Gastrocnemius medialis (tissue), 4 donors: ENCODE results near the gene PRRC2B. TPM values are rescaled to one million over a fixed set of nuclear protein-coding genes. Genes with fewer than 3 reads are reported as not detected.

Experiments
- ATAC-seq, 2 donors: fragments of 150-250 bp; one replicate each; pipeline ENCODE4 v1.9.1; 2016
- DNase-seq, 2 donors: peaks; one replicate each; pipeline ENCODE4 v3.0.0-alpha.2; 2019
- H3K27ac ChIP-seq, 4 donors: fragments of 200-600 bp; sonication (generic); 1 replicate in 1 of 4; 2 replicates in 3 of 4; pipeline ENCODE4 v1.5.1; 2016 to 2018; ENCODE audit warnings: mild to moderate bottlenecking in 2 of 4, moderate library complexity in 1 of 4
- H3K27me3 ChIP-seq, 3 donors: fragments of 200-600 bp; sonication (generic) in 2 of 3; 1 replicate in 1 of 3; 2 replicates in 2 of 3; pipeline versions ENCODE4 v1.5.1 to v1.6.0; 2016 to 2019; ENCODE audit warnings: mild to moderate bottlenecking in 1 of 3, moderate library complexity in 1 of 3
- H3K36me3 ChIP-seq, 2 donors: fragments of 200-600 bp; sonication (generic) in 1 of 2; one replicate each; pipeline ENCODE4 v1.5.1; 2017 to 2018
- H3K4me1 ChIP-seq, 2 donors: fragments of 200-600 bp; sonication (generic) in 1 of 2; one replicate each; pipeline ENCODE4 v1.5.1; 2016 to 2017; ENCODE audit warnings: mild to moderate bottlenecking in 2 of 2
- H3K4me3 ChIP-seq, 4 donors: fragments of 200-600 bp; sonication (generic) in 3 of 4; 1 replicate in 1 of 4; 2 replicates in 3 of 4; pipeline ENCODE4 v1.5.1; 2016 to 2019; ENCODE audit warnings: mild to moderate bottlenecking in 2 of 4
- H3K9me3 ChIP-seq, 3 donors: fragments of 200-600 bp; sonication (generic) in 2 of 3; 1 replicate in 1 of 3; 2 replicates in 2 of 3; pipeline ENCODE4 v1.5.1; 2016 to 2019
- POLR2A ChIP-seq, 2 donors: fragments of 450-650 bp; IDR thresholded peaks; one replicate each; pipeline ENCODE4 v1.6.1; 2017; ENCODE audit warnings: antibody characterized with exemption in 2 of 2, mild to moderate bottlenecking in 2 of 2, moderate library complexity in 2 of 2
- in situ Hi-C, 4 donors: fragments of 200-750 bp; cut with MboI; loops; one replicate each; pipeline versions ENCODE4 v1.15.0 to v1.8.0; 2017; ENCODE audit warnings: low sequenced_read_pairs in 4 of 4
- intact Hi-C: fragments of 100-400 bp; cut with DNase I; formaldehyde crosslinking; loops from one replicate; pipeline ENCODE4 v1.15.1; 2023; ENCODE audit warnings: low total_unique reads
- total RNA-seq, 4 donors: library from RNA; depleted of rRNA; stranded (reverse); fragments of >200 nt; gene quantifications; one replicate each; pipeline versions ENCODE4 v1.1.0 to v1.2.3, GENCODE V29; 2016
- TF ChIP-seq, protein P1 (sequence below), 5 experiments: fragments of 450-650 bp in 3 of 5; fragments of 200-600 bp in 2 of 5; sonication (generic) in 2 of 5; IDR thresholded peaks in 4 of 5; conservative IDR thresholded peaks in 1 of 5; 1 replicate in 4 of 5; 2 replicates in 1 of 5; pipeline ENCODE4 v1.5.1; 2016 to 2019; ENCODE audit warnings: antibody characterized with exemption in 5 of 5, mild to moderate bottlenecking in 3 of 5, moderate library complexity in 3 of 5

The PRRC2B gene
- total RNA-seq, 4 donors from 2014 or later = 29.9 to 41.6 (median 37.2) TPM

DNA sequence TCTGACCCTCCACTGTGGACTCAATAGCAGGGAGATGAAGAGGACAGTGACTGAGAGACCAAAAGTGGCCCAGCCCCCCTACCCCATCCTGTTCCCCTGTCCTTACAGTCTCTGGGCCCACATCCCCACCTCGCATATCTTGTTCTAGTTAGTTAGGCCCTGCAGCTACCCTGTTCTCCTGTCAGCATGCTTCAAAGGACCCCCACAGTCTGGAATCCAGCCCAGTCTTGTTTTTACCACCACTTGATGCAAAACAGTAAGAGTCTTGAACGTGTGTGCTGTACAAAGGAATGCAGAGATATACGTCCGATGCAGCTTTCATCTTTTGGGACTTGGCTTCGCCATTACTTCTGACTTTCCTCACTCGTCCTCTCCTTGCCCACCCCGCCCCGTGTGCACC is 96.6 kb downstream of the PRRC2B start:
- no peak for DNase-seq
- in situ Hi-C loops (loop anchor here in 2 of 4 donors (25.0 kb wide), 1 partner anchor 103 kb away; the partner anchor contains the start of gene PRRC2B (in 2 of the 2)), intact Hi-C loops (no loop called here)
- Histone ChIP-seq H3K4me3 (no peak overlapping the region), H3K36me3 (peaks cover 0 to 100% of the 10 kb centered on the region in 2 donors), H3K9me3 (no peaks in the 10 kb centered on the region), H3K27ac (no peak overlapping the region), H3K27me3 (no peaks in the 10 kb centered on the region), H3K4me1 (no peaks in the 10 kb centered on the region)
- TF ChIP-seq POLR2A (IDR thresholded peaks at IDR 0.05) = no peak
- TF ChIP-seq, protein P1, sequence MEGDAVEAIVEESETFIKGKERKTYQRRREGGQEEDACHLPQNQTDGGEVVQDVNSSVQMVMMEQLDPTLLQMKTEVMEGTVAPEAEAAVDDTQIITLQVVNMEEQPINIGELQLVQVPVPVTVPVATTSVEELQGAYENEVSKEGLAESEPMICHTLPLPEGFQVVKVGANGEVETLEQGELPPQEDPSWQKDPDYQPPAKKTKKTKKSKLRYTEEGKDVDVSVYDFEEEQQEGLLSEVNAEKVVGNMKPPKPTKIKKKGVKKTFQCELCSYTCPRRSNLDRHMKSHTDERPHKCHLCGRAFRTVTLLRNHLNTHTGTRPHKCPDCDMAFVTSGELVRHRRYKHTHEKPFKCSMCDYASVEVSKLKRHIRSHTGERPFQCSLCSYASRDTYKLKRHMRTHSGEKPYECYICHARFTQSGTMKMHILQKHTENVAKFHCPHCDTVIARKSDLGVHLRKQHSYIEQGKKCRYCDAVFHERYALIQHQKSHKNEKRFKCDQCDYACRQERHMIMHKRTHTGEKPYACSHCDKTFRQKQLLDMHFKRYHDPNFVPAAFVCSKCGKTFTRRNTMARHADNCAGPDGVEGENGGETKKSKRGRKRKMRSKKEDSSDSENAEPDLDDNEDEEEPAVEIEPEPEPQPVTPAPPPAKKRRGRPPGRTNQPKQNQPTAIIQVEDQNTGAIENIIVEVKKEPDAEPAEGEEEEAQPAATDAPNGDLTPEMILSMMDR (IDR thresholded peaks at IDR 0.05 in 4 of 5, conservative IDR thresholded peaks at IDR 0.05 in 1 of 5) = no peak
- ATAC-seq = no peak

GRCh38 chr9:131491001-131491710 is 97.3 kb downstream of the PRRC2B start:
- intact Hi-C loops (no loop called here), in situ Hi-C loops (loop anchor here in 2 of 4 donors (25.0 kb wide), 1 partner anchor 104 kb away; the partner anchor contains the start of gene PRRC2B (in 2 of the 2))
- ATAC-seq = no peak

GRCh38 chr9:131492070-131492469 is 98.2 kb downstream of the PRRC2B start:
- intact Hi-C loops (no loop called here), in situ Hi-C loops (loop anchor here in 2 of 4 donors (25.0 kb wide), 1 partner anchor 105 kb away; the partner anchor contains the start of gene PRRC2B (in 2 of the 2))
- peak; percentile 47 to 76 for ATAC-seq
- no peaks in the 10 kb centered on the region for H3K27me3 ChIP-seq
- H3K4me3 ChIP-seq = no peak overlapping the region
- peak; percentile 58 to 61 for DNase-seq
- H3K4me1 ChIP-seq = no peaks in the 10 kb centered on the region
- H3K9me3 ChIP-seq = no peaks in the 10 kb centered on the region
- TF ChIP-seq POLR2A (IDR thresholded peaks at IDR 0.05) = no peak
- TF ChIP-seq, protein P1 (IDR thresholded peaks at IDR 0.05 in 4 of 5, conservative IDR thresholded peaks at IDR 0.05 in 1 of 5) = no peak
- peaks cover 0 to 100% of the 10 kb centered on the region in 2 donors for H3K36me3 ChIP-seq
- peak overlapping the region in 2 of 4 donors; percentile 46 to 65 for H3K27ac ChIP-seq

More at GRCh38 chr9:131491001-131491710, 97.3 kb downstream of the PRRC2B start:
- Histone ChIP-seq H3K36me3 (peaks cover 0 to 100% of the 10 kb centered on the region in 2 donors), H3K27me3 (no peaks in the 10 kb centered on the region), H3K9me3 (no peaks in the 10 kb centered on the region), H3K4me1 (no peaks in the 10 kb centered on the region), H3K4me3 (no peak overlapping the region), H3K27ac (peak overlapping the region in 2 of 4 donors; percentile 46 to 65)
- no peak for DNase-seq
- TF ChIP-seq, protein P1 (IDR thresholded peaks at IDR 0.05 in 4 of 5, conservative IDR thresholded peaks at IDR 0.05 in 1 of 5) = no peak
- TF ChIP-seq POLR2A (IDR thresholded peaks at IDR 0.05) = no peak

- Histone ChIP-seq H3K27me3 (no peaks in the 10 kb centered on the region), H3K9me3 (no peaks in the 10 kb centered on the region), H3K4me1 (no peaks in the 10 kb centered on the region), H3K27ac (no peak overlapping the region), H3K4me3 (no peak overlapping the region), H3K36me3 (peaks cover 0 to 94% of the 10 kb centered on the region in 2 donors)
- ATAC-seq (no peak), DNase-seq (no peak)
- TF ChIP-seq, protein P1 (IDR thresholded peaks at IDR 0.05 in 4 of 5, conservative IDR thresholded peaks at IDR 0.05 in 1 of 5) = no peak
- no peak for TF ChIP-seq POLR2A (IDR thresholded peaks at IDR 0.05)
- in situ Hi-C loops = loop anchor here in 2 of 4 donors (25.0 kb wide), 1 partner anchor 107 kb away; the partner anchor contains the start of gene PRRC2B (in 2 of the 2)
- intact Hi-C loops = no loop called here
Observed at GRCh38 chr9:131494296-131494870, 100.5 kb downstream of the PRRC2B start.
